SK-N-SH (cell line): ENCODE measurements around the gene CASD1. TPM values are rescaled to one million over a fixed set of nuclear protein-coding genes. Genes with fewer than 3 reads are reported as not detected.

Experiments used
- CTCF ChIA-PET: fragments of 300-600, 350-600 bp; formaldehyde crosslinking; extraction: SDS; loops from one replicate; lab custom pipeline; 2021; lab: Yijun Ruan, JAX
- POLR2A ChIA-PET: fragments of 350-600 bp; sonication (Branson Sonifier 250); formaldehyde crosslinking; extraction: SDS; loops from one replicate; lab custom pipeline; 2020; ENCODE audit warnings: antibody characterized with exemption, inconsistent platforms; lab: Yijun Ruan, JAX
- DNase-seq: peaks from one replicate; pipeline ENCODE4 v3.0.0; 2012
- H2AFZ ChIP-seq: fragments of 200-600 bp; sonication (generic); 2 replicates; pipeline ENCODE4 v1.8.1; 2016; ENCODE audit warnings: antibody characterized with exemption, mild to moderate bottlenecking, low read depth
- H3F3A ChIP-seq: fragments of 200-600 bp; sonication (generic); replicated peaks from 2 replicates; pipeline ENCODE3; 2016; ENCODE audit warnings: antibody characterized with exemption, mild to moderate bottlenecking; ENCODE audit not compliant: insufficient read depth
- H3K27ac ChIP-seq, 2 experiments: fragments of 200-500 bp in 1 of 2; fragments of 200-600 bp in 1 of 2; sonication (Bioruptor generic) in 1 of 2; sonication (generic), shearing (Covaris generic) in 1 of 2; 2 replicates each; pipeline versions ENCODE4 v1.5.1 to v1.6.1; 2014 to 2016; ENCODE audit warnings: low read depth in 2 of 2, inconsistent platforms in 1 of 2, low read length in 1 of 2, mild to moderate bottlenecking in 1 of 2, mixed read lengths in 1 of 2
- H3K27me3 ChIP-seq: fragments of 200-600 bp; sonication (generic), shearing (Covaris generic); 2 replicates; pipeline ENCODE4 v1.6.1; 2016; ENCODE audit warnings: mixed run types; ENCODE audit not compliant: insufficient read depth
- H3K36me3 ChIP-seq, 2 experiments: fragments of 200-500 bp in 1 of 2; fragments of 200-600 bp in 1 of 2; sonication (Bioruptor generic) in 1 of 2; sonication (generic) in 1 of 2; replicated peaks in 1 of 2; 2 replicates each; pipeline versions ENCODE3 to v1.5.1; 2014 to 2016; ENCODE audit warnings: low read length in 1 of 2, mild to moderate bottlenecking in 1 of 2; ENCODE audit not compliant: insufficient read depth in 2 of 2, control insufficient read depth in 1 of 2
- H3K4me1 ChIP-seq, 2 experiments: fragments of 200-500 bp in 1 of 2; fragments of 200-600 bp in 1 of 2; sonication (Bioruptor generic) in 1 of 2; sonication (generic), shearing (Covaris generic) in 1 of 2; 2 replicates each; pipeline versions ENCODE4 v1.5.1 to v1.6.1; 2014 to 2016; ENCODE audit warnings: low read depth in 1 of 2, low read length in 1 of 2, mixed run types in 1 of 2; ENCODE audit not compliant: insufficient read depth in 2 of 2, control insufficient read depth in 1 of 2
- H3K4me2 ChIP-seq: fragments of 200-600 bp; sonication (generic), shearing (Covaris generic); 2 replicates; pipeline ENCODE4 v1.6.1; 2017; ENCODE audit warnings: mixed run types
- H3K4me3 ChIP-seq, 2 experiments: fragments of 200-500 bp in 1 of 2; fragments of 200-600 bp in 1 of 2; sonication (Bioruptor generic) in 1 of 2; sonication (generic), shearing (Covaris generic) in 1 of 2; 2 replicates each; pipeline versions ENCODE4 v1.5.1 to v1.8.1; 2014 to 2016; ENCODE audit warnings: low read depth in 2 of 2, inconsistent platforms in 1 of 2, low read length in 1 of 2, mild to moderate bottlenecking in 1 of 2, mixed read lengths in 1 of 2, moderate library complexity in 1 of 2
- H3K79me2 ChIP-seq: fragments of 200-600 bp; sonication (generic); 2 replicates; pipeline ENCODE4 v1.8.1; 2017; ENCODE audit warnings: mild to moderate bottlenecking; ENCODE audit not compliant: insufficient read depth
- H3K9ac ChIP-seq: fragments of 200-600 bp; sonication (generic); 2 replicates; pipeline ENCODE4 v1.6.1; 2017; ENCODE audit warnings: mixed run types
- H3K9me2 ChIP-seq: fragments of 200-600 bp; sonication (generic); 2 replicates; pipeline ENCODE4 v1.6.1; 2017; ENCODE audit warnings: mixed run types
- H3K9me3 ChIP-seq: fragments of 200-600 bp; sonication (generic); 2 replicates; pipeline ENCODE4 v1.6.1; 2017; ENCODE audit warnings: mixed run types, mild to moderate bottlenecking, moderate library complexity
- H4K20me1 ChIP-seq: fragments of 200-600 bp; sonication (generic); 2 replicates; pipeline ENCODE4 v1.6.1; 2017; ENCODE audit warnings: mild to moderate bottlenecking, mixed run types; ENCODE audit not compliant: insufficient read depth
- CHD2 ChIP-seq: fragments of 150-350 bp; IDR thresholded peaks from 2 replicates; pipeline ENCODE4 v1.6.1; 2018; ENCODE audit warnings: low read length; ENCODE audit not compliant: partially characterized antibody
- EP300 ChIP-seq, 2 experiments: IDR thresholded peaks; 2 replicates each; pipeline versions ENCODE4 v1.4.0 to v1.6.1; 2012; ENCODE audit warnings: borderline replicate concordance in 1 of 2, low read depth in 1 of 2, low read length in 1 of 2
- FOSL2 ChIP-seq: IDR thresholded peaks from 2 replicates; pipeline ENCODE4 v1.4.0; 2012; ENCODE audit warnings: low read depth, mild to moderate bottlenecking, moderate library complexity, borderline replicate concordance
- FOXJ3 ChIP-seq: sonication (generic); formaldehyde crosslinking; IDR thresholded peaks from 2 replicates; pipeline ENCODE4 v1.5.1; 2020; ENCODE audit warnings: mild to moderate bottlenecking, missing genetic modification reagents
- GATA2 ChIP-seq: sonication (generic); formaldehyde crosslinking; IDR thresholded peaks from 2 replicates; pipeline ENCODE4 v1.5.0; 2020; ENCODE audit warnings: mild to moderate bottlenecking, missing genetic modification reagents
- IRF3 ChIP-seq: fragments of 150-350 bp; IDR thresholded peaks from 2 replicates; pipeline ENCODE4 v1.6.1; 2016; ENCODE audit warnings: mild to moderate bottlenecking, low read depth, low read length
- MEF2A ChIP-seq: IDR thresholded peaks from 2 replicates; pipeline ENCODE4 v1.4.0; 2012; ENCODE audit warnings: low read depth, borderline replicate concordance
- RAD21 ChIP-seq: IDR thresholded peaks from 2 replicates; pipeline ENCODE4 v1.6.1; 2012; ENCODE audit warnings: mild to moderate bottlenecking, low read length
- RCOR1 ChIP-seq: fragments of 150-350 bp; IDR thresholded peaks from 2 replicates; pipeline ENCODE4 v1.6.1; 2017; ENCODE audit warnings: antibody characterized with exemption, low read length
- REST ChIP-seq: IDR thresholded peaks from 2 replicates; pipeline ENCODE4 v1.6.1; 2012; ENCODE audit warnings: mild to moderate bottlenecking, low read depth, low read length, moderate library complexity
- RFX5 ChIP-seq: IDR thresholded peaks from 2 replicates; pipeline ENCODE4 v1.6.1; 2012; ENCODE audit warnings: mild to moderate bottlenecking, improper control_type of control experiment, low read length
- TAF1 ChIP-seq: IDR thresholded peaks from 2 replicates; pipeline ENCODE4 v1.6.1; 2012; ENCODE audit warnings: low read depth, mild to moderate bottlenecking, low read length, moderate library complexity, borderline replicate concordance
- YY1 ChIP-seq: IDR thresholded peaks from 2 replicates; pipeline ENCODE4 v1.4.0; 2012; ENCODE audit warnings: low read depth, mild to moderate bottlenecking
- WGBS: methylation state at CpG from one replicate; pipeline ENCODE4 v1.1.6; 2017; ENCODE audit warnings: low lambda C conversion rate; 5-methylcytosine and 5-hydroxymethylcytosine counted together
- polyA plus RNA-seq, 3 experiments: library from polyadenylated mRNA; depleted of rRNA; stranded (reverse); fragments of >200 nt; gene quantifications; 2 replicates each; pipeline ENCODE4 v1.2.3, GENCODE V29; 2012

CASD1 gene
- polyA plus RNA-seq, 1 of the 3 experiments (the other 2 are of a cell fraction), result 8.5 TPM

GRCh38 chr7:94491410-94491809 lies 18.2 kb upstream of the CASD1 start:
- no peak overlapping the region for H3K27ac ChIP-seq
- TF ChIP-seq TAF1 (no peak), IRF3 (no peak), FOSL2 (no peak), RFX5 (no peak), MEF2A (no peak), REST (no peak), FOXJ3 (CRISPR knock-in tag) (no peak), YY1 (no peak), CHD2 (no peak), GATA2 (CRISPR knock-in tag) (no peak), EP300 (IDR thresholded peaks at IDR 0.05; ENCODE audit: borderline replicate concordance in 1 of 2, low read depth in 1 of 2, low read length in 1 of 2) (no peak), RAD21 (no peak)
- TF ChIP-seq, all 33 proteins: peak for 0
- H3K9me3 ChIP-seq, result no peaks in the 10 kb centered on the region
- H3K9ac ChIP-seq, result no peak overlapping the region
- H2AFZ ChIP-seq, result no peak overlapping the region
- H4K20me1 ChIP-seq, result no peaks in the 10 kb centered on the region
- H3K36me3 ChIP-seq, result no peaks in the 10 kb centered on the region
- no peaks in the 10 kb centered on the region for H3K4me1 ChIP-seq
- H3K79me2 ChIP-seq, result no peaks in the 10 kb centered on the region
- no peaks in the 10 kb centered on the region for H3K9me2 ChIP-seq
- 36% methylated on average over 3 of the region's 3 CpGs for WGBS
- no peak overlapping the region for H3K4me3 ChIP-seq
- no peaks in the 10 kb centered on the region for H3K27me3 ChIP-seq
- no peak overlapping the region for H3K4me2 ChIP-seq
- no peaks in the 10 kb centered on the region for H3F3A ChIP-seq
- POLR2A ChIA-PET, result no interaction called here
- no peak for DNase-seq
- CTCF ChIA-PET, result no interaction called here

- no peak overlapping the region for H3K27ac ChIP-seq
- no peak overlapping the region for H3K9ac ChIP-seq
- H3K27me3 ChIP-seq, result no peaks in the 10 kb centered on the region
- CTCF ChIA-PET, result no interaction called here
- H3K79me2 ChIP-seq, result no peaks in the 10 kb centered on the region
- no peak overlapping the region for H3K4me3 ChIP-seq
- H4K20me1 ChIP-seq, result no peaks in the 10 kb centered on the region
- H3K9me2 ChIP-seq, result no peaks in the 10 kb centered on the region
- POLR2A ChIA-PET, result no interaction called here
- no peaks in the 10 kb centered on the region for H3K4me1 ChIP-seq
- no peak for DNase-seq
- no peak overlapping the region for H2AFZ ChIP-seq
- no peaks in the 10 kb centered on the region for H3K36me3 ChIP-seq
- H3F3A ChIP-seq, result no peaks in the 10 kb centered on the region
- WGBS, result 76% methylated on average over 2 of the region's 2 CpGs
- H3K9me3 ChIP-seq, result no peaks in the 10 kb centered on the region
- no peak overlapping the region for H3K4me2 ChIP-seq
- no peak for TF ChIP-seq RCOR1
- TF ChIP-seq, all 33 proteins: peak for 0
Observed at GRCh38 chr7:94492601-94493000, 17.0 kb upstream of the CASD1 start.
